ENCODE results near the gene GM2A. TPM values are rescaled to one million over a fixed set of nuclear protein-coding genes. Genes with fewer than 3 reads are reported as not detected.
A peak's percentile ranks its signal among the peaks of the same experiment; 100 is the strongest.
"Not testable (repeated sequence)": the region's sequence is repeated elsewhere in the genome, so short reads cannot be mapped to it uniquely, and the experiment has no call there.

GM2A gene
- total RNA-seq, 1 experiment from 2014 or later = 34.2 TPM

- no peak for DNase-seq (ENCODE audit: low spot score)
These were observed 1.4 kb upstream of the GM2A start for GRCh38 chr5:151251621-151252020.

DNA sequence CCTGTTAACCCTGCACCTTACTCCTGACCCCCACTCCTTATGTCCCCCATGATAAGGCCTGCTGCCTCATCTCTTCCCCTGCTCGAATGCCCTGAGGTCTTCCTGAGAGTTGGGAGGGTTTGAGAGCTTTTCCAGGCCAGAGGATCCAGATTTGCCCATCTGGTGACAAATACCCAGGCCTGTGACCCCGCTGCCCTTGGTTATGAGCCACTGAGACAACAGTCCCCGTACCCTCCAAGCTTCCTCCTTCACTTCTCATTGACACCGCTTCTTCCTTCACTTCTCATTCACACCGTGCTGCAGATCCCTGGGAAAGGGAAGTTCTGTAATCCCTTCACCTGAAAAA is 593 bp downstream of the GM2A start:
- DNase-seq (ENCODE audit: low spot score) = no peak

GRCh38 chr5:151254556-151254955 is 1.6 kb downstream of the GM2A start:
- DNase-seq (ENCODE audit: low spot score) = no peak

DNA sequence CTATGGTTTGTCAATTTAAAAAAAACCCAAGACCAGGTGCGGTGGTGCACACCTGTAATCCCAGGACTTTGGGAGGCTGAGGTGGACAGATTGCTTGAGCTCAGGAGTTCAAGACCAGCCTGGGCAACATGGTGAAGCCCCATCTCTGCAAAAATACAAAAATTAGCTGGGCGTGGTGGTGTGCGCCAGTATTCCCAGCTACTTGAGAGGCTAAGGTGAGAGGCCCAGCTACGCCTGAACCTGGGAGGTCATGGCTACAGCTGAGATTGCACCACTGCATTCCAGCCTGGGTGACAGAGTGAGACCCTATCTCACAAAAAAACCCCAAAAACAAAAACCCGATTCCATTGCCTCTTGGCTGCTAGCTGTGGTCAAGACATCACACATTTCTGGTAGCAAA is 2.0 kb downstream of the GM2A start:
- DNase-seq (ENCODE audit: low spot score) = not testable (repeated sequence)

DNA sequence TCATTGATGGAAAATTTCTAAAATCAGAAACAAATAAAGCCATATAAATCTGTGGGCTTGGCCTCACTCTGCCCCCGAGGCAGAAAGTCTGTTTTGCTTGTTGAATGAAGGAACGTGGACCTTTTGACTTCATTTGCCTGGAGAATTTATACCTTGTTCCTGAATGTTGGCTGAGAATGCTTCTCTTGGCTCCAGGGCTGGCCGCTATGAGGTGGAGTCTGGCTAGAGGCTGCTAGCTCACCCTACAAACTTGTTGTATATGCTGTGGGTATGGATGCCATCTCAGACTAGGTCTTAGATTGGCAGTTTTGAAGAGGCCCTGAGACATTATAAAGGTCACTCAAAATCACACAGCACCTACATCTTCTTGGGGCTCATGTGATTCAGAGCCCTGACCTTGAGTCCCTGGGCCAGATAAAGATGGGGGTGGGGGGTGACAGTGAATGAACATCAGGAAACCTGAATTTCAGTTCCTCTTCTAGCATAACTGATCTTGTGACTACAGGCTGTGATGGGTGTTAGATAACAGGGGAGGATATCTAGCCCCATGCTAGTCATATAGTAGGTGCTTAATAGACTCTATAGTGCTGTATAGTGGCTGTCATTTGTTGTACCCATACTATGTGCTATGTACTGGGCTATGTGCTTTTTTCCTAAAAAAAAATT is 2.8 kb downstream of the GM2A start:
- no peak for DNase-seq (ENCODE audit: low spot score)

GRCh38 chr5:151257731-151258181 is 4.8 kb downstream of the GM2A start:
- DNase-seq (ENCODE audit: low spot score) = peak; percentile 34

- no peak for DNase-seq (ENCODE audit: low spot score)
These were observed 5.2 kb downstream of the GM2A start for GRCh38 chr5:151258201-151258611.

DNA sequence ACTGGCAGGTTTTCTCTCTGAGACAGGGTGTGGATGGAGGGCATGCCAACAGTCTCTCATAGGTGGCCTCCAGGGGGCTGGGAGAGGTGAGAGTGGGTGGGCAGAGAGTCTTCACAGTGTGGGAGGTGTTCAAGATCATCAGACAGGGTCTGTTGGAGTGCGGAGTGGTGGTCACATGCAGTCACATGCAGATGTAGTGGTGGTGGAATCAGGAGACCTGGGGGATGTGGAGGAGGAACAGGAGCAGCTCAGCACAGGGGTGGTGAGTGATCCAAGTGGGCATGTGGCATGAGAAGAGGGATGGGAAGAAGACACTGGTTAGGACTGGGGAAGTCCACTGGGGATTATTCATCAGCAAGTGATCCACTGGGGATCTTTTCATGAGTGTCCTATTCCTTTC is 5.8 kb downstream of the GM2A start:
- DNase-seq (ENCODE audit: low spot score) = no peak

DNA sequence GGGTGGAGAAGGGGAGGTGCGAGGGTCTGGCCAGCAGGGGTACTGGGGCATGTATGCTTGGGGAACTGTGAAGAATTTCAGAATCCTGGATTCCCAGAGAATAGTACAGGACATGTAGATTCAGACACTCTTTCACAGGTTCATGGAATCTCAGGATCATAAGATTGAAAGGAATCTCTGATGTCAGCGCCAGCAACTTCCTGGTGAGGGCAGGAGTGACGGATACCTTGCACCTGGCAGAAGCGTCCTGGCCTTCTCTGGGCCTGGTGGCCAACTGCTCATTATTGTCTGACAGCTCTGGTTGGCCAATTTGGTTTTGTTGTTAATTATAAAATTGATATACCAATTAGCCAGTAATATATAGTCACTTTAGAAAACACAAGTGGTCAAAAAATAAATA is 6.9 kb downstream of the GM2A start:
- no peak for DNase-seq (ENCODE audit: low spot score)

GRCh38 chr5:151262532-151262931 is 9.5 kb downstream of the GM2A start:
- no peak for DNase-seq (ENCODE audit: low spot score)

DNA sequence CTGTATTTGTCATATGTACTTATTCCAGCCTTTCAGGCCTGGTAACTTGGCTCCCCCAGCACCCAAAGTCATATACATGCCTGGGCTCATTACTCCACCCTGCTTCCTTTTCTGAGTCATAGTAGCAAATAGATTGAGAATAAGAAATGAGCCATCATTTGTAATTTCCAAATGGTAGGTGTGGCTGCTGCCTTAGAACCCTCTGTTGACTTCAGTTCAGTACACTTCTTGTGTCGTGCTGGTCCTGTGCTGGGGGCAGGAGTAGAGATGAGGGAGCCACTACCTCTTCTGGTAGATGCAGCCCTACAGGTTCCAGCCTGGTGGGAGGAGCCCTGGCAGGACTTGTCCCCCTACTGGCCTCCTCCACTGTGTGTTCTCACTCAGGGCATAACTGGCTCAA is 11.1 kb downstream of the GM2A start:
- DNase-seq (ENCODE audit: low spot score) = peak; percentile 56

GRCh38 chr5:151267491-151268260 is 14.7 kb downstream of the GM2A start:
- DNase-seq (ENCODE audit: low spot score) = no peak

- peak; percentile 40 for DNase-seq (ENCODE audit: low spot score)
These were observed 17.6 kb downstream of the GM2A start for GRCh38 chr5:151270599-151270998.

DNA sequence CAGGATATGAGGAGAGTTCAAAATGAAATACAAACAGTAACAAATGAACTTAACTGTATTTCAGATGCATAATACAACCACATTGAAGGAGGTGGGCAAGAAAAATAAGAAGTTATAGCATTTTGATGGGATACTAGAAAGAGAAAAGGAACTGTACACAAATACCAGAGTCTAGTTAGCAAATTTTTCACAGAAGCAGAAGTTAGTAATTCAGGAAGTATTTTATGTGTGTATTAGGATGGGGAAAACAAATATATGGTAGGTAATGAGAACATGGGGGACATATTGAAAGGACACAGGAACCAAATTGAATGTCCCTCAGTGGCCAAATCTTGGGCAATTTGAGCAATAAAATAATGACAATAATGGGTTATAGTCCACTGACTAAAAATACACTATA is 18.4 kb downstream of the GM2A start:
- DNase-seq (ENCODE audit: low spot score) = no peak

DNA sequence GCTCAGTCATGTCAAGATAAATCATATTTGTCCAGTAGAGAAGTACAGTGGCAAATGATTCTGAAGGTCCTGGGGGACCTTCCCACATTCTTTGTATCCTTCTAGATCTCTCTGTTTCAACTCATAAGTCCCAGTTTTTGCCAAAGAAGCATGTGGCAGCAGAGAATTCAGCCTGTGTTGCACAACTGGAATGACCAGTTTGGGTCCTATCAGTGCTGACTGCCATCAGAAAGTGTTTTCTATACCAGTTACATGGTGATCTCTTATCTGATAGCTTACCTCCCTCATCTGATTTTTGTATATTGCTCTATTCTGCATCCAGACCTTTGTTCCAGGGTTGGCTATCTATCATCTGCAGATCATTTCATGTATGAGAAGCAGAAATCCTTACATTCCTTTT is 21.7 kb downstream of the GM2A start:
- DNase-seq (ENCODE audit: low spot score) = no peak

GRCh38 chr5:151275803-151276202 is 22.8 kb downstream of the GM2A start:
- no peak for DNase-seq (ENCODE audit: low spot score)

GRCh38 chr5:151278845-151279244 is 25.9 kb downstream of the GM2A start:
- DNase-seq (ENCODE audit: low spot score) = no peak

DNA sequence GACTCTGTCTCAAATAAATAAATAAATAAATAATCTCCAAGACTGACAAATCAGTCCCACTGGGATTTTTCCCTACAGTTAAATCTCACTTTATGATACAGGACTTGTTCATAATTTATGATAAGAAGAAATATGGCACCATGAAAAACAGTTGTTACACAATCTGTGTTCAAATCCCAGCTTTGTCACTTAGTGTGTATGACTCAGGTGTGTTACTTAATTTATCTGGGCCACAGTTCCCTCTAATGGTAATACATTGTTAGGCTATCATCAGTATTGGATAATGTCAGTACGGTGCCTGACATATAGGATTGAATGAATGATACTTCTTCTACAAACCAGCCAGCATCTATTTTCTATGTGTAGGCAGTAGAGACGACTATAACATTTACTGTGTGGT is 27.5 kb downstream of the GM2A start:
- no peak for DNase-seq (ENCODE audit: low spot score)

GRCh38 chr5:151281001-151281639 is 28.1 kb downstream of the GM2A start:
- no peak for DNase-seq (ENCODE audit: low spot score)

DNA sequence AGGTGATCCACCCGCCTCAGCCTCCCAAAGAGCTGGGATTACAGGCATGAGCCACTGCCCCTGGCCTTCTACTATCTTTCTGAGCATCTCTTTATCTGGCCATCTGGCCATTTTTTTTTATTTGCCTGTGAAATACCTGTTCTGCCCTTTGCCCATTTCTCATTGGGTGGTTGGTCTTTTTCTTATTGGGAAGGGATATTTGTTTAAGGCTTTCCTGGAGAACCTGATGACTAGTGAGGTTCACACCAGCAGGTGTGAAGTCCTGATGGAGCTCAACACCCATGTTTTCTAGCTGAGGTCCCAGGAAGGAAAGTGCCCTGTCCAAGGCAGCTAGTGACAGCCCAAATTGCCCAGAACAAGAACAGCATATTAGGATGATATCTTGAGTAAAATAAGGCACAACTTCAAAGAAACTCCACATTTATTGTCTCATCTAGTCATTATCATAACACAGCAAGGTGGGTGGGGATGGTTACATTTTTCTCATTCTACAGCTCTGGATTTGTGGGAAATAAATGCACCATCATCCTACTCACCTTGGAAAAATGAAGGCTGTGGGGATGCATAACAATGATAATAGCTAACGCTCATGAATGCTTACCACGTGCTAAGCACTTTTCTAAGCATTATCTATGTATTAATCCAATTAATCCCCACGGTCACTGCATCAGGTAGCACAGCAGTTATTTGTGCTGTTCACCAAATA is 30.3 kb downstream of the GM2A start:
- no peak for DNase-seq (ENCODE audit: low spot score)

DNA sequence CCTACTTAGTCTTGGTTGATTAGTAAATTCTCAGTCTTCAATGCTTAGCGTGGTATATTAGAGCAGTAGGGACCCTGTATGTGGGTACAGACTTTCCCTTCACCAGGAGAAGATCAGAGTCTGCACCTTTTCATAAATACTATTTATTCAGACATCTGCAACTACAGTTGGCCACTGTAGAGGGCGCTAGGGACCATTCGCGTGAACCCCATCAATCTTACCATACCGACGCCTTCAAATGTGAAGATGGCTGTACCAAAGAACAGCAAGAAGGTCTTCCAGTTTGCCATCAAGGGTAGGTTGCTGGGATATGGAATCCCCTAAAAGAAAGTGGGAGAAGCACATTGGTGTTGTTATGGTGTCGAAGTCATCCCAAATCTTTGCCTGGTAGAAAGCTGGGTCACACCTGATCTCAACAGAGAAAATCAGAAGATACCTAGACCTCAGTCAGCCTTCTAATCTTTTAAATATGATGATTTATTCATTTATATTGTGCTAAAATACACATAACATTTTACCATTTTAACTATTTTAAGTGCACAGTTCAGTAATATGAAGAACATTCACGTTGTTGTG is 31.5 kb downstream of the GM2A start:
- DNase-seq (ENCODE audit: low spot score) = no peak

DNA sequence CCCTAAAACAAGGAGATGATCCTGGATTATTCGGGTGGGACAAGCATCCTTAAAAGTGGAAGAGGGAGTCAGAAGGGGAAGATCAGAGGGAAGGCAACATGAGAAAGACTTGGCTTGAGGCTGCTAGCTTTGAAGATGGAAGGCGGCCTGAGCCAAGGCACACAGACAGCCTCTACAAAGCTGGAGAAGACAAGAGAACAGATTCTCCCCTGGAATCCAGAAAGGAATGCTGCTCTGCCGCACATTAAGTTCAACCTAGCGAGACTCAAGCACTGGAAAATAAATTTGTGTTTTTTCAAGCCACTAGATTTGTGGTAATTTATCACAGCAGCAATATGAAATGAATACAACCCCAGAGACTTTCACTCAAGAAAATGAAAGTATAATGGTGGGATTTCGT is 32.7 kb downstream of the GM2A start:
- no peak for DNase-seq (ENCODE audit: low spot score)

Measured in A172 (cell line).